Measurements from ENCODE around the gene ERBB4. TPM values are rescaled to one million over a fixed set of nuclear protein-coding genes. Genes with fewer than 3 reads are reported as not detected.

The ERBB4 gene
- total RNA-seq, 1 experiment from 2014 or later = 0.04 TPM

GRCh38 chr2:211503198-211503597, 1035.4 kb downstream of the ERBB4 start:
- Histone ChIP-seq H2BK5ac (ENCODE audit: insufficient read length, low read length) (no peak overlapping the region), H3T11ph (ENCODE audit: low read length) (no peak overlapping the region), H3K4me2 (ENCODE audit: insufficient read depth, insufficient read length, low read length) (no peak overlapping the region), H2BK15ac (ENCODE audit: low read depth, low read length) (no peak overlapping the region), H2BK20ac (ENCODE audit: low read depth, low read length, poor library complexity, severe bottlenecking) (no peak overlapping the region), H4K91ac (ENCODE audit: insufficient read length, low read depth, low read length) (no peak overlapping the region), H2AFZ (ENCODE audit: low read length) (no peak overlapping the region), H2BK120ac (ENCODE audit: low read depth, low read length, poor library complexity, severe bottlenecking) (no peak overlapping the region), H3K79me1 (ENCODE audit: insufficient read depth, low read depth, low read length, poor library complexity, severe bottlenecking) (no peaks in the 10 kb centered on the region), H3K27me3 (ENCODE audit: insufficient read depth, low read length) (no peaks in the 10 kb centered on the region), H2AK5ac (ENCODE audit: insufficient read length, low read length) (no peak overlapping the region), H4K8ac (replicated peaks; ENCODE audit: insufficient read length, low read depth, low read length) (no peak overlapping the region), H3K9ac (ENCODE audit: extremely low read depth, insufficient read length, low read length) (no peak overlapping the region), H3K23ac (ENCODE audit: insufficient read length, low read depth, low read length) (no peak overlapping the region), H3K27ac (ENCODE audit: insufficient read length, low read depth, low read length) (no peak overlapping the region), H3K56ac (ENCODE audit: insufficient read length, low read depth, low read length) (no peak overlapping the region), H2BK12ac (ENCODE audit: insufficient read length, low read depth, low read length) (no peak overlapping the region), H3K23me2 (ENCODE audit: insufficient read length, low read depth, low read length, poor library complexity, severe bottlenecking) (no peaks in the 10 kb centered on the region), H3K14ac (ENCODE audit: insufficient read depth, low read length) (no peak overlapping the region), H3K79me2 (ENCODE audit: insufficient read depth, low read length) (no peaks in the 10 kb centered on the region), H4K5ac (ENCODE audit: insufficient read length, low read depth, low read length) (no peak overlapping the region), H3K4ac (ENCODE audit: low read depth, low read length) (no peak overlapping the region), H3K4me1 (ENCODE audit: insufficient read depth, low read length) (peaks cover 3% of the 10 kb centered on the region), H4K20me1 (ENCODE audit: control insufficient read depth, insufficient read depth, insufficient read length) (no peaks in the 10 kb centered on the region), H3K18ac (ENCODE audit: insufficient read length, low read depth, low read length) (no peak overlapping the region), H3K9me3 (ENCODE audit: control insufficient read depth, low read depth, low read length) (no peaks in the 10 kb centered on the region)
- no peak for TF ChIP-seq CTCF (conservative IDR thresholded peaks at IDR 0.05)
- Mint-ChIP-seq H3K36me3 (ENCODE audit: insufficient read depth in 1 of 3, low read depth in 3 of 3) (peaks cover 5 to 18% (median 5%) of the 10 kb centered on the region in 3 experiments; a peak in 4 of 7 replicates), H3K27me3 (ENCODE audit: low read depth) (peaks cover 1% of the 10 kb centered on the region; the same call in 1 of the 2 replicates), H3K4me3 (no peak overlapping the region), H3K9me3 (peaks cover 15% of the 10 kb centered on the region in 2 experiments; a peak in 4 of 5 replicates), H3K4me1 (peaks cover 9 to 15% of the 10 kb centered on the region in 2 experiments), H3K27ac (no peak overlapping the region)
- no peak for DNase-seq
- no CpG with 5 or more reads among the region's 4 CpGs for WGBS (ENCODE audit: extremely low coverage, insufficient read length, low lambda C conversion rate)

All from H9 (cell line).